Measurements from ENCODE around the gene RPAP3.

The RPAP3 gene

DNA sequence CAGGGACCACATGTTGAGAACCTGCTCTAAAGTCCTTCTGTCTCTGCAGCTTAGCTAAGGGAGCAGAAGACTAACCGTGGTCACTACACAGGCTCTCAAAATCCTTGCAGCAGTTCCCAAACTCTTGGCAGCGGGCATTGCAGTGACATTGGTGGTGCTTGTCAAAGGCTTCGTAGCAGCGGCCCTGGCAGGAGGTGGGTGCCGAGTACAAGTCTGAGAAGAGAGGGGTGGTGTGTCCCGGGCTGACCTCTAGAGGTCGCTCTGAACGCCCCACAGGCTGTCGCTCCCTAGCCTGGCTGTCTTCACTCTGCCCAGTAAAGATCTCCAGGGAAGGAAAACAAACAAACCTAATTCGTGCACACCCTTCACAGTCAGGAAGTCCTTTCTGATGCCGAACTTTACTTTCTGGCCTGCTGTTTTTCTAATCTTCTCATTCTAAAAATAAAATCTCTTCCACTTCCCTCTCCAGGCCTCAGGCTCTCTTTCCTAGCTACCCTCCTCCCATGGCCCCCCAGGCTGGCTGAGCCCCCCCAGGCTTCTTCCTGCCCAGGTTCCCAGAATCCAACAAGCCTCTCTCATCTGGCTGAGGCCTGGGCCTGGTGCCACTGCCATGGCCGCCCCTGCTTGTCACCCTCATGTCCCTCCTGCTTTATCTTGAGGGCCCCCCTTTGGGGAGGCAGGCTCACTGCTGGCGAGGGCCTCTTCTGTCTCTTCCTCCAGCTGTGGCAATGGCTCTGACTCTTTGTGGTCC, 11.8 kb upstream of the RPAP3 start:
- H3K36me3 ChIP-seq (ENCODE audit: control insufficient read depth, insufficient read depth, low read length): no peaks in the 10 kb centered on the region
- no peak overlapping the region for H3K9ac ChIP-seq
- peak; percentile 82 for TF ChIP-seq CTCF (IDR thresholded peaks at IDR 0.05)
- peak overlapping the region; percentile 64 for H3K27ac ChIP-seq
- H3K4me1 ChIP-seq: peaks cover 33% of the 10 kb centered on the region
- H3K79me2 ChIP-seq: no peaks in the 10 kb centered on the region
- peak overlapping the region; percentile 82 for H2AFZ ChIP-seq
- no peak overlapping the region for H3K4me3 ChIP-seq (ENCODE audit: low read depth, low read length)
- H3K4me2 ChIP-seq (ENCODE audit: low read length): no peak overlapping the region
- no peaks in the 10 kb centered on the region for H3K9me3 ChIP-seq (ENCODE audit: control insufficient read depth, low read length)
- H3K27me3 ChIP-seq (ENCODE audit: control insufficient read depth, insufficient read depth, low read length): no peaks in the 10 kb centered on the region

GRCh38 chr12:47717046-47717442, 11.2 kb upstream of the RPAP3 start:
- no peak overlapping the region for H3K4me3 ChIP-seq (ENCODE audit: low read depth, low read length)
- peaks cover 27% of the 10 kb centered on the region for H3K4me1 ChIP-seq
- H3K9ac ChIP-seq: no peak overlapping the region

GRCh38 chr12:47715877-47716548, 10.2 kb upstream of the RPAP3 start:
- peaks cover 25% of the 10 kb centered on the region for H3K4me1 ChIP-seq
- no peak overlapping the region for H3K9ac ChIP-seq
- no peak for TF ChIP-seq CTCF (IDR thresholded peaks at IDR 0.05)
- peak overlapping the region; percentile 64 for H3K27ac ChIP-seq
- H3K4me3 ChIP-seq (ENCODE audit: low read depth, low read length): no peak overlapping the region
- peak overlapping the region; percentile 87 for H2AFZ ChIP-seq
- H3K4me2 ChIP-seq (ENCODE audit: low read length): peak overlapping the region; percentile 57
- H3K79me2 ChIP-seq: no peaks in the 10 kb centered on the region
- no peaks in the 10 kb centered on the region for H3K27me3 ChIP-seq (ENCODE audit: control insufficient read depth, insufficient read depth, low read length)
- H3K36me3 ChIP-seq (ENCODE audit: control insufficient read depth, insufficient read depth, low read length): no peaks in the 10 kb centered on the region
- H3K9me3 ChIP-seq (ENCODE audit: control insufficient read depth, low read length): no peaks in the 10 kb centered on the region

More at GRCh38 chr12:47717046-47717442, 11.2 kb upstream of the RPAP3 start:
- Histone ChIP-seq H3K9me3 (ENCODE audit: control insufficient read depth, low read length) (no peaks in the 10 kb centered on the region), H3K27ac (peak overlapping the region; percentile 64), H3K4me2 (ENCODE audit: low read length) (no peak overlapping the region), H3K79me2 (no peaks in the 10 kb centered on the region), H3K36me3 (ENCODE audit: control insufficient read depth, insufficient read depth, low read length) (no peaks in the 10 kb centered on the region), H2AFZ (peak overlapping the region; percentile 82), H3K27me3 (ENCODE audit: control insufficient read depth, insufficient read depth, low read length) (no peaks in the 10 kb centered on the region)
- TF ChIP-seq CTCF (IDR thresholded peaks at IDR 0.05): no peak

DNA sequence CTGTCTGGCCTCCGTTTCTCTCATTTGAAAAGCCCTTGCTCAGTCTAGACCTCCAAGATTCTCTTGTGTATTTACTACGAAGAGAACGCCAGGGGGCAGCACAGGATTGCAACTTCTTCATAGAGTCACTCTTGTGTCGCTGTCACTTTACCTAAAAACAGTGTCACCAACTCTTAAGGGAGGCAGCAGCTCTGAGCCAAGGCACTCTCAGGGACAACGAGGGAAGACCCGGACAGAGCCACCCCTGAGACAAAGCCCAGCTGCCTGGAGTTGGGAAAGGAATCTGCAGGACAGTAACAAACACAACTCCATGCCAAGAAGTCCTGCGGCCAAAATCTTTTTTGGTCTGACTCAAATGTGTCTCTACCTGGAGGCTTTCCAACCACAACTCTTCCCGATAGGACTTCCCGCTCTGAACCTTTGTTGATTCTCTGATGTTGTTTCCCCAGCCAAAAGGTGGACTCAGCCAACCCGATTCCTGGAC, 9.6 kb upstream of the RPAP3 start:
- Histone ChIP-seq H3K79me2 (no peaks in the 10 kb centered on the region), H3K4me2 (ENCODE audit: low read length) (peak overlapping the region; percentile 57), H3K27ac (peak overlapping the region; percentile 64), H3K4me1 (peaks cover 25% of the 10 kb centered on the region), H3K9me3 (ENCODE audit: control insufficient read depth, low read length) (no peaks in the 10 kb centered on the region), H3K4me3 (ENCODE audit: low read depth, low read length) (no peak overlapping the region), H3K36me3 (ENCODE audit: control insufficient read depth, insufficient read depth, low read length) (no peaks in the 10 kb centered on the region), H3K9ac (no peak overlapping the region), H2AFZ (peak overlapping the region; percentile 87), H3K27me3 (ENCODE audit: control insufficient read depth, insufficient read depth, low read length) (no peaks in the 10 kb centered on the region)
- peak; percentile 82 for TF ChIP-seq CTCF (IDR thresholded peaks at IDR 0.05)
